DND-41 (cell line): ENCODE measurements around the gene COA1.

Source experiments
- ATAC-seq: fragments of 200-7000 bp; cut with Tn5 transposase; 3 replicates; pipeline ENCODE4 v1.9.1; 2021; ENCODE audit warnings: low read depth; ENCODE audit not compliant: insufficient read depth
- DNase-seq: peaks from one replicate; pipeline ENCODE4 v3.0.0-alpha.2; 2020
- H2AFZ ChIP-seq: 2 replicates; pipeline ENCODE4 v1.6.0; 2012; ENCODE audit warnings: low read depth, low read length
- H3K27ac ChIP-seq: 2 replicates; pipeline ENCODE4 v1.5.1; 2012; ENCODE audit warnings: low read length, inconsistent platforms
- H3K27me3 ChIP-seq: fragments of 200-600 bp; sonication (generic); 2 replicates; pipeline ENCODE4 v1.6.0; 2012; ENCODE audit warnings: low read length, mild to moderate bottlenecking, inconsistent platforms; ENCODE audit not compliant: insufficient read depth, poor library complexity
- H3K36me3 ChIP-seq: 2 replicates; pipeline ENCODE4 v1.5.1; 2012; ENCODE audit warnings: low read length, inconsistent platforms; ENCODE audit not compliant: insufficient read depth
- H3K4me1 ChIP-seq: 2 replicates; pipeline ENCODE4 v1.5.1; 2012; ENCODE audit warnings: mild to moderate bottlenecking, low read length; ENCODE audit not compliant: insufficient read depth
- H3K4me2 ChIP-seq: 2 replicates; pipeline ENCODE4 v1.6.0; 2012; ENCODE audit warnings: mild to moderate bottlenecking, moderate library complexity, low read length, inconsistent platforms; ENCODE audit not compliant: insufficient read depth
- H3K4me3 ChIP-seq, 2 experiments: fragments of 200-600 bp in 1 of 2; shearing (Covaris generic) in 1 of 2; 2 replicates each; pipeline ENCODE4 v1.5.1; 2012 to 2016; ENCODE audit warnings: inconsistent platforms in 2 of 2, low read length in 2 of 2, mild to moderate bottlenecking in 2 of 2, low read depth in 1 of 2, moderate library complexity in 1 of 2
- H3K79me2 ChIP-seq: 2 replicates; pipeline ENCODE4 v1.6.0; 2012; ENCODE audit warnings: low read length, inconsistent platforms; ENCODE audit not compliant: insufficient read depth
- H3K9ac ChIP-seq: 2 replicates; pipeline ENCODE4 v1.6.0; 2012; ENCODE audit warnings: low read depth, mild to moderate bottlenecking, inconsistent platforms, low read length, moderate library complexity
- H3K9me3 ChIP-seq: 2 replicates; pipeline ENCODE4 v1.5.1; 2012; ENCODE audit warnings: low read length, moderate library complexity, mild to moderate bottlenecking, inconsistent platforms; ENCODE audit not compliant: insufficient read depth, severe bottlenecking
- H4K20me1 ChIP-seq: 2 replicates; pipeline ENCODE4 v1.6.0; 2012; ENCODE audit warnings: low read length; ENCODE audit not compliant: insufficient read depth
- CTCF ChIP-seq: IDR thresholded peaks from 2 replicates; pipeline ENCODE4 v1.5.1; 2012; ENCODE audit warnings: borderline replicate concordance, low read length, moderate library complexity, mild to moderate bottlenecking; ENCODE audit not compliant: poor library complexity, severe bottlenecking; ENCODE audit errors: extremely low read depth
- EZH2 ChIP-seq: IDR thresholded peaks from 3 replicates; pipeline ENCODE4 v1.6.1; 2012; ENCODE audit warnings: borderline replicate concordance, low read depth, mild to moderate bottlenecking, moderate library complexity, low read length, inconsistent platforms; ENCODE audit not compliant: severe bottlenecking

Gene COA1

GRCh38 chr7:43697690-43698089 lies 31.6 kb downstream of the COA1 start:
- DNase-seq (no peak), ATAC-seq (no peak)
- H3K4me1 ChIP-seq, result peaks cover 2% of the 10 kb centered on the region; the same call in 1 of the 2 replicates
- H3K79me2 ChIP-seq, result peaks cover 95% of the 10 kb centered on the region
- H3K27ac ChIP-seq, result no peak overlapping the region
- H3K4me3 ChIP-seq, result no peak overlapping the region
- no peaks in the 10 kb centered on the region for H3K36me3 ChIP-seq
- H4K20me1 ChIP-seq, result peaks cover 57% of the 10 kb centered on the region
- no peaks in the 10 kb centered on the region for H3K27me3 ChIP-seq
- H3K4me2 ChIP-seq, result no peak overlapping the region
- no peak overlapping the region for H3K9ac ChIP-seq
- no peak for TF ChIP-seq CTCF
- no peak for TF ChIP-seq EZH2
- H2AFZ ChIP-seq, result no peak overlapping the region
- no peaks in the 10 kb centered on the region for H3K9me3 ChIP-seq

- no peak for ATAC-seq
- H4K20me1 ChIP-seq, result peaks cover 75% of the 10 kb centered on the region
- no peak overlapping the region for H3K27ac ChIP-seq
- H3K4me2 ChIP-seq, result no peak overlapping the region
- H3K79me2 ChIP-seq, result peaks cover 96% of the 10 kb centered on the region
- no peak for DNase-seq
- H3K27me3 ChIP-seq, result no peaks in the 10 kb centered on the region
- no peak overlapping the region for H2AFZ ChIP-seq
- no peak overlapping the region for H3K4me3 ChIP-seq
- H3K36me3 ChIP-seq, result no peaks in the 10 kb centered on the region
- peaks cover 2% of the 10 kb centered on the region; the same call in 1 of the 2 replicates for H3K4me1 ChIP-seq
- no peak for TF ChIP-seq EZH2
- TF ChIP-seq CTCF, result no peak
- no peaks in the 10 kb centered on the region for H3K9me3 ChIP-seq
- H3K9ac ChIP-seq, result no peak overlapping the region
These were observed 34.0 kb downstream of the COA1 start for GRCh38 chr7:43695365-43695764.

GRCh38 chr7:43694399-43694748 lies 34.9 kb downstream of the COA1 start:
- no peaks in the 10 kb centered on the region for H3K4me1 ChIP-seq

More at GRCh38 chr7:43694399-43694748, 34.9 kb downstream of the COA1 start:
- Histone ChIP-seq H4K20me1 (peaks cover 74% of the 10 kb centered on the region), H3K4me2 (no peak overlapping the region), H3K9me3 (no peaks in the 10 kb centered on the region), H2AFZ (no peak overlapping the region), H3K4me3 (no peak overlapping the region), H3K36me3 (no peaks in the 10 kb centered on the region), H3K27me3 (no peaks in the 10 kb centered on the region), H3K27ac (no peak overlapping the region), H3K79me2 (peaks cover 97% of the 10 kb centered on the region), H3K9ac (no peak overlapping the region)
- DNase-seq, result no peak
- no peak for ATAC-seq
- TF ChIP-seq EZH2, result no peak
- TF ChIP-seq CTCF, result no peak
